Caco-2 (cell line): ENCODE measurements around the gene ZNF75A. TPM values are rescaled to one million over a fixed set of nuclear protein-coding genes. Genes with fewer than 3 reads are reported as not detected.
A peak's percentile ranks its signal among the peaks of the same experiment; 100 is the strongest.

Experiments
- BruUV-seq: library from RNA; stranded (reverse); fragments of 400-500 nt; replicated peaks from 2 replicates; lab custom pipeline; 2021; lab: Mats Ljungman, UMichigan
- CTCF ChIA-PET: fragments of 300-600 bp; sonication (Branson Sonifier 250); formaldehyde crosslinking; loops from one replicate; lab custom pipeline; 2022; ENCODE audit warnings: antibody characterized with exemption; lab: Charles Lee
- POLR2A ChIA-PET: fragments of 300-600 bp; sonication (Branson Sonifier 250); formaldehyde crosslinking; loops from one replicate; lab custom pipeline; 2022; ENCODE audit warnings: antibody characterized with exemption; lab: Charles Lee
- DNase-seq, 2 experiments: peaks; one replicate each; pipeline versions ENCODE4 v3.0.0 to v3.0.0-alpha.2; 2020 to 2022
- H3K27me3 ChIP-seq: replicated peaks from 2 replicates; pipeline ENCODE4 v1.6.0; 2011; ENCODE audit warnings: low read length; ENCODE audit not compliant: control insufficient read depth, insufficient read depth
- H3K36me3 ChIP-seq: 2 replicates; pipeline ENCODE4 v1.5.1; 2011; ENCODE audit warnings: low read length; ENCODE audit not compliant: control insufficient read depth, insufficient read depth
- H3K4me1 ChIP-seq: fragments of 250-450 bp; sonication (Bioruptor Pico); 2 replicates; pipeline ENCODE4 v1.5.1; 2020; ENCODE audit warnings: mild to moderate bottlenecking
- H3K4me3 ChIP-seq: 2 replicates; pipeline ENCODE4 v1.5.1; 2011; ENCODE audit warnings: low read depth, mild to moderate bottlenecking, control low read depth, low read length
- H3K9me3 ChIP-seq: fragments of 250-450 bp; sonication (Bioruptor Pico); 2 replicates; pipeline ENCODE4 v1.5.1; 2020; ENCODE audit warnings: mild to moderate bottlenecking, moderate library complexity
- H3K27ac Mint-ChIP-seq: one replicate; pipeline ENCODE4 v1.8.0; 2022; ENCODE audit warnings: mixed read lengths; ENCODE audit not compliant: unreplicated experiment
- H3K27me3 Mint-ChIP-seq: one replicate; pipeline ENCODE4 v1.8.0; 2022; ENCODE audit warnings: mixed read lengths; ENCODE audit not compliant: insufficient read depth, unreplicated experiment
- H3K36me3 Mint-ChIP-seq: one replicate; pipeline ENCODE4 v1.8.0; 2022; ENCODE audit warnings: mild to moderate bottlenecking, mixed read lengths; ENCODE audit not compliant: insufficient read depth, unreplicated experiment
- H3K4me1 Mint-ChIP-seq: one replicate; pipeline ENCODE4 v1.8.0; 2022; ENCODE audit warnings: low read depth, mixed read lengths; ENCODE audit not compliant: unreplicated experiment
- H3K4me3 Mint-ChIP-seq: one replicate; pipeline ENCODE4 v1.8.0; 2022; ENCODE audit warnings: mild to moderate bottlenecking, moderate library complexity, mixed read lengths; ENCODE audit not compliant: unreplicated experiment
- H3K9me3 Mint-ChIP-seq: one replicate; pipeline ENCODE4 v1.8.0; 2022; ENCODE audit warnings: mixed read lengths; ENCODE audit not compliant: unreplicated experiment
- CTCF ChIP-seq, 2 experiments: fragments of 200-600 bp in 1 of 2; IDR thresholded peaks; 1 replicate in 1 of 2; 2 replicates in 1 of 2; pipeline versions ENCODE4 v1.5.1 to v1.8.0; 2011 to 2022; ENCODE audit warnings: antibody characterized with exemption in 1 of 2, control low read depth in 1 of 2, inconsistent platforms in 1 of 2, low read depth in 1 of 2, low read length in 1 of 2, mild to moderate bottlenecking in 1 of 2, moderate library complexity in 1 of 2; ENCODE audit not compliant: insufficient read depth in 1 of 2, severe bottlenecking in 1 of 2, unreplicated experiment in 1 of 2
- intact Hi-C: fragments of 100-400 bp; cut with micrococcal nuclease; formaldehyde crosslinking; loops from one replicate; pipeline ENCODE4 v1.10.0; 2022; ENCODE audit not compliant: unreplicated experiment
- total RNA-seq: library from RNA; stranded (reverse); gene quantifications from 2 replicates; pipeline ENCODE4 v1.2.3, GENCODE V29; 2022

ZNF75A gene
- total RNA-seq, 1 experiment from 2014 or later = 29.1 TPM

- Mint-ChIP-seq H3K4me3 (peak within 1 kb of the TSS; percentile 98), H3K27ac (peak within 1 kb of the TSS; percentile 99), H3K9me3 (no peaks in the 10 kb centered on the region), H3K27me3 (no peaks in the 10 kb centered on the region), H3K4me1 (no peaks in the 10 kb centered on the region), H3K36me3 (peaks cover 48% of the 10 kb centered on the region)
- DNase-seq = peak; percentile 96
- CTCF ChIA-PET = interaction anchor here (0.6 to 2.1 kb wide), 4 partner anchors 9 to 218 kb away, joined by 3 to 8 read pairs (median 5); partner anchors contain the start of gene CLUAP1
- Histone ChIP-seq H3K27me3 (no peaks in the 10 kb centered on the region), H3K9me3 (no peaks in the 10 kb centered on the region; the same call in 1 of the 2 replicates), H3K36me3 (peaks cover 10% of the 10 kb centered on the region), H3K4me3 (peak within 1 kb of the TSS; percentile 72), H3K4me1 (peaks cover 19% of the 10 kb centered on the region)
- no peak for TF ChIP-seq CTCF (IDR thresholded peaks at IDR 0.05; ENCODE audit: insufficient read depth in 1 of 2, low read depth in 1 of 2, low read length in 1 of 2, severe bottlenecking in 1 of 2, unreplicated experiment in 1 of 2)
- BruUV-seq = TSS peak; percentile 79
- POLR2A ChIA-PET = interaction anchor here (0.6 to 2.6 kb wide), 13 partner anchors 9 to 273 kb away, joined by 3 to 21 read pairs (median 5); partner anchors contain the start of genes NAA60, ZNF174, ZNF213 and ZNF597
- intact Hi-C loops = loop anchor here (1.0 to 10.0 kb wide), 4 partner anchors 19 to 159 kb away; partner anchors contain the start of genes NAA60, ZNF174, ZNF597 and ZSCAN32
Observed at GRCh38 chr16:3282730-3283542, 22.4 kb upstream of the ZNF75A start, which contains the start of gene ZNF263. Gene ZNF263 (plus strand): TSS chr16:3283491. CDS start chr16:3283819, 328 bp downstream.

DNA sequence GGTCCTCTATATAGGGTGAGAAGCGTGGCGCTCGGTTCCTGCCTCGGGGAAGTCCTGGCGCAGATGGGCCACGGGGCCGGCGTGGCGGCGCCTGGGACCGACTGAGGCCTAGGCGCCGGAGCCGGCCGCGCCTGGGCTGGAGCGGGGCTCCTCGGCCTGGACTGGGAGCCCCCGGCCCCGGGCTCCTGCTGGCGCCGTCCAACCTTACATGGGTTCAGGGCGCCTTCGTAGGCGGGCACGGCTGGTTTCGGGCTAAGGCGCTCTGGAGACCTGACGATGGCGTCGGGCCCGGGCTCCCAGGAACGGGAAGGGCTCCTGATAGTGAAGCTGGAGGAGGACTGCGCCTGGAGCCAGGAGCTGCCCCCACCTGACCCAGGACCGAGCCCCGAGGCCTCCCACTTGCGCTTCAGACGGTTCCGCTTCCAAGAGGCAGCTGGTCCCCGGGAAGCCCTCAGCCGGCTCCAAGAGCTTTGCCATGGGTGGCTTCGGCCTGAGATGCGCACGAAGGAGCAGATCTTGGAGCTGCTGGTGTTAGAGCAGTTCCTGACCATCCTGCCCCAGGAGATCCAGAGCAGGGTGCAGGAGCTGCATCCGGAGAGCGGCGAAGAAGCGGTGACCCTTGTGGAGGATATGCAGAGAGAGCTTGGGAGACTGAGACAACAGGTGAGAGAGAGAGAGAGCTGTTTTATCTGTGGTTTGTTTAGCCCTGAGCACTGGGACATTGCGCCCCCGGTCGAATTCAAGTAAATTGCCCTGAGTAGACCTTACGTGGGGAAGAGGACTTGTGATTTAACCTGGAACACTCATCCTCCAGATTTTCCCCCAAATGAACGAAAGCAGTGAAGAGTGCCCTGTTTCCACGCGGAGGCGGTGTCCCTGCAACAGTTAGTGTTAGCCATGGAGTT is 21.5 kb upstream of the ZNF75A start:
- BruUV-seq = TSS peak; percentile 41

More for the DNA sequence above, 21.5 kb upstream of the ZNF75A start:
- ChIA-PET POLR2A (interaction anchor here (0.6 to 2.6 kb wide), 6 partner anchors 19 to 160 kb away, joined by 4 to 21 read pairs (median 9); partner anchors contain the start of genes NAA60, ZNF174, ZNF213 and ZNF597), CTCF (interaction anchor here (0.6 to 1.6 kb wide), 4 partner anchors 10 to 217 kb away, joined by 3 to 9 read pairs (median 5); partner anchors contain the start of gene CLUAP1)
- Mint-ChIP-seq H3K4me1 (no peaks in the 10 kb centered on the region), H3K27me3 (no peaks in the 10 kb centered on the region), H3K36me3 (peaks cover 56% of the 10 kb centered on the region), H3K4me3 (peak overlapping the region; percentile 98), H3K9me3 (no peaks in the 10 kb centered on the region), H3K27ac (peak overlapping the region; percentile 99)
- Histone ChIP-seq H3K4me1 (peaks cover 19% of the 10 kb centered on the region), H3K9me3 (peaks cover 7% of the 10 kb centered on the region), H3K4me3 (peak overlapping the region; percentile 72), H3K36me3 (peaks cover 14% of the 10 kb centered on the region), H3K27me3 (no peaks in the 10 kb centered on the region)
- TF ChIP-seq CTCF (IDR thresholded peaks at IDR 0.05; ENCODE audit: insufficient read depth in 1 of 2, low read depth in 1 of 2, low read length in 1 of 2, severe bottlenecking in 1 of 2, unreplicated experiment in 1 of 2) = no peak
- intact Hi-C loops = loop anchor here (5.0 to 10.0 kb wide), 3 partner anchors 121 to 159 kb away; partner anchors contain the start of genes NAA60, ZNF174, ZNF597 and ZSCAN32
- no peak for DNase-seq
